Osteocyte (in vitro differentiated cells): ENCODE results near the gene CIAO3. TPM values are rescaled to one million over a fixed set of nuclear protein-coding genes. Genes with fewer than 3 reads are reported as not detected.

Experiments
- DNase-seq: peaks from one replicate; pipeline ENCODE4 v3.0.0; 2021; ENCODE audit warnings: mixed read lengths; ENCODE audit not compliant: unreplicated experiment; ENCODE audit errors: extremely low spot score
- H3K27ac Mint-ChIP-seq: one replicate; pipeline ENCODE4 v1.8.0; 2021; ENCODE audit warnings: mild to moderate bottlenecking, mixed read lengths; ENCODE audit not compliant: unreplicated experiment
- H3K27me3 Mint-ChIP-seq: one replicate; pipeline ENCODE4 v1.8.0; 2021; ENCODE audit warnings: mixed read lengths; ENCODE audit not compliant: unreplicated experiment
- H3K36me3 Mint-ChIP-seq: one replicate; pipeline ENCODE4 v1.8.0; 2021; ENCODE audit warnings: mixed read lengths; ENCODE audit not compliant: unreplicated experiment
- H3K4me1 Mint-ChIP-seq: one replicate; pipeline ENCODE4 v1.8.0; 2021; ENCODE audit warnings: mixed read lengths; ENCODE audit not compliant: unreplicated experiment
- H3K4me3 Mint-ChIP-seq: one replicate; pipeline ENCODE4 v1.8.0; 2021; ENCODE audit warnings: mild to moderate bottlenecking, moderate library complexity, mixed read lengths; ENCODE audit not compliant: unreplicated experiment
- H3K9me3 Mint-ChIP-seq: one replicate; pipeline ENCODE4 v1.8.0; 2021; ENCODE audit warnings: mixed read lengths; ENCODE audit not compliant: unreplicated experiment
- total RNA-seq: library from RNA; stranded (reverse); gene quantifications from 2 replicates; pipeline ENCODE4 v1.2.1, GENCODE V29; 2021
- TF ChIP-seq, protein P1 (sequence below): fragments of 200-600 bp; sonication (generic); IDR thresholded peaks from 2 replicates; pipeline ENCODE4 v1.5.0; 2021; ENCODE audit warnings: antibody characterized with exemption, mild to moderate bottlenecking, moderate library complexity

CIAO3 gene
- total RNA-seq, 1 donor from 2014 or later: 31.4 TPM

DNA sequence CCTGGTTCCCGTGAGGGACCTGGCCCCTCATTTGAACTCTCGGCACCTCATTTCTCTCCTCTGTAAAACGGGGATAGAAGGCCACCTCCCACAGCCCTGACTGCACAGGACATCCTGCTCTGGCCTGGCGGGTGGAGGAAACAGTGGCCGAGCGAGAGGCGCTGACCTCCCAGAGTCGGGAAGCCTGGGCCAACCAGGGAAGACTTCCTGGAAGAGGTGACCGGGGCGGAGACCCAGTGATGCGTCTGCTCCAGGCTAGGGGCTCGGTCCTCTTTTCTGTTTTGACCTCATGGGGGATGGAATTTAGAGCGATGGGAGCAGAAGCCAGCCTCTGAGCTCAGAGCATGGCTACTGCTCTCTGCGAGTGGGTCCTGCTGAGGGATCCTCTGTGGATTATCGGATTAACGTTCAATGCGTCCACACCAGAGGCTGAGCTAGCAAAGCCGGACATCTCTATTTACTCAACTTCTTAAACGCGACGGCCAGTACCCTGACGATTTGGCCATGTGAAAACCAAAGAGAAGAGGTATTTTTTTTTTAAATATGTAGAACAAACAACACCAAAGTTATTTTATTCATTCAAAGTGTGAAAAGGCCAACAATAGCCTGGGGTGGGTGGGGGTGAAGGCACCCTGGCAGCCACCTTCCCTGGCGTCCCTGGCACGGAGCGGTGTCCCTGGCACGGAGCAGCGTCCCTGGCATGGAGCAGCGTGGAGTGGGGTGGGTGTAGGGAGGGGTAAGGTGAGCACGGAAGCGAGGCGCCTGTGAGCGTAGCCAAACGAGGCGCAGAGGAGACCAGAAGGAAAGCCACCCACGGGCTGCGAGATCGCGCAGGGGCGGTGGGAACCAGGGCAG is 10.6 kb upstream of the CIAO3 start:
- H3K36me3 Mint-ChIP-seq: no peaks in the 10 kb centered on the region
- H3K4me3 Mint-ChIP-seq: no peak overlapping the region
- DNase-seq: no peak
- H3K27ac Mint-ChIP-seq: no peak overlapping the region
- H3K9me3 Mint-ChIP-seq: peaks cover 1% of the 10 kb centered on the region
- TF ChIP-seq, protein P1, sequence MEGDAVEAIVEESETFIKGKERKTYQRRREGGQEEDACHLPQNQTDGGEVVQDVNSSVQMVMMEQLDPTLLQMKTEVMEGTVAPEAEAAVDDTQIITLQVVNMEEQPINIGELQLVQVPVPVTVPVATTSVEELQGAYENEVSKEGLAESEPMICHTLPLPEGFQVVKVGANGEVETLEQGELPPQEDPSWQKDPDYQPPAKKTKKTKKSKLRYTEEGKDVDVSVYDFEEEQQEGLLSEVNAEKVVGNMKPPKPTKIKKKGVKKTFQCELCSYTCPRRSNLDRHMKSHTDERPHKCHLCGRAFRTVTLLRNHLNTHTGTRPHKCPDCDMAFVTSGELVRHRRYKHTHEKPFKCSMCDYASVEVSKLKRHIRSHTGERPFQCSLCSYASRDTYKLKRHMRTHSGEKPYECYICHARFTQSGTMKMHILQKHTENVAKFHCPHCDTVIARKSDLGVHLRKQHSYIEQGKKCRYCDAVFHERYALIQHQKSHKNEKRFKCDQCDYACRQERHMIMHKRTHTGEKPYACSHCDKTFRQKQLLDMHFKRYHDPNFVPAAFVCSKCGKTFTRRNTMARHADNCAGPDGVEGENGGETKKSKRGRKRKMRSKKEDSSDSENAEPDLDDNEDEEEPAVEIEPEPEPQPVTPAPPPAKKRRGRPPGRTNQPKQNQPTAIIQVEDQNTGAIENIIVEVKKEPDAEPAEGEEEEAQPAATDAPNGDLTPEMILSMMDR: no peak
- peaks cover 8% of the 10 kb centered on the region for H3K27me3 Mint-ChIP-seq
- H3K4me1 Mint-ChIP-seq: peaks cover 2% of the 10 kb centered on the region

DNA sequence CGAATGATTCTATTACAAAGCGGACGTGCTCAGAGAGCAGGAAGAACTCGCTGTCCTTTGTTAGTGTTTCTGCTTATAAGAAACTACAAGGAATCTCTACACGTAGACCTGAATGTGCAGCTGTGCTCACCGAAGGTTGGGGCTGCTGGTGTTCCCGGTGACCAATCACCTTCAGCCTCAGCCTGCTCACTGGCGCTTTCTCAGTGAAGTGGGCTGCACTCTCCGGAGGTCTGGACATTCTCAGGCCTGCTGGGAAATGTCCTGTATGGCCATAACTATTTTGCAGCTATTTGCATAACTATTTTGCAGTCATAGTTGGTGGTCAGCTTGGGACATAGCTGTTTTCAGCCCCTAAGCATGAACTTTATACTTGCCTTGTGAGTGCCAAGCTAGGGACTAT is 9.7 kb upstream of the CIAO3 start:
- Mint-ChIP-seq H3K27me3 (peaks cover 8% of the 10 kb centered on the region), H3K4me3 (no peak overlapping the region), H3K4me1 (peaks cover 2% of the 10 kb centered on the region), H3K27ac (no peak overlapping the region), H3K36me3 (no peaks in the 10 kb centered on the region), H3K9me3 (no peaks in the 10 kb centered on the region)
- DNase-seq: no peak
- TF ChIP-seq, protein P1: no peak

DNA sequence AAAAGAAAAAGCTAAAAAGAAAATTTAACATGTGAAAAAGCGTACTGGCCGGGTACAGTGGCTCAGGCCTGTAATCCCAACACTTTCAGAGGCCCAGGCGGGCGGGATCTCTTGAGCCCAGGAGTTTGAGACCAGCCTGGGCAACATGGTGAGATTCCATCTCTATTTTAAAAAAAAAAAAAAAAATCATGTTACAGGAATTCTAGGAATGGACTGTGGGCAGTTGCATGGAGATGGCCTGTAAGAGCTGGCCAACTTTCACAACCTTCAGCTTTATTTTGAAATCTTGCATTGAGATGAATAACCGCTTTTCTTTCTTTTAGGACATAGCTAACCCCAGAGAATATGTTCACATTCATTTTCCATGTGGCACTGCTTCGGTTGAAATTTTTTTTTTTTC is 8.2 kb upstream of the CIAO3 start:
- TF ChIP-seq, protein P1: no peak
- Mint-ChIP-seq H3K4me1 (peaks cover 2% of the 10 kb centered on the region), H3K27me3 (peaks cover 8% of the 10 kb centered on the region), H3K27ac (no peak overlapping the region), H3K36me3 (no peaks in the 10 kb centered on the region), H3K9me3 (no peaks in the 10 kb centered on the region), H3K4me3 (no peak overlapping the region)
- no peak for DNase-seq

- DNase-seq: no peak
- Mint-ChIP-seq H3K27me3 (peaks cover 8% of the 10 kb centered on the region), H3K36me3 (no peaks in the 10 kb centered on the region), H3K4me1 (peaks cover 2% of the 10 kb centered on the region), H3K27ac (no peak overlapping the region), H3K9me3 (no peaks in the 10 kb centered on the region), H3K4me3 (no peak overlapping the region)
- TF ChIP-seq, protein P1: no peak
Observed at GRCh38 chr16:747978-748746, 7.4 kb upstream of the CIAO3 start.

DNA sequence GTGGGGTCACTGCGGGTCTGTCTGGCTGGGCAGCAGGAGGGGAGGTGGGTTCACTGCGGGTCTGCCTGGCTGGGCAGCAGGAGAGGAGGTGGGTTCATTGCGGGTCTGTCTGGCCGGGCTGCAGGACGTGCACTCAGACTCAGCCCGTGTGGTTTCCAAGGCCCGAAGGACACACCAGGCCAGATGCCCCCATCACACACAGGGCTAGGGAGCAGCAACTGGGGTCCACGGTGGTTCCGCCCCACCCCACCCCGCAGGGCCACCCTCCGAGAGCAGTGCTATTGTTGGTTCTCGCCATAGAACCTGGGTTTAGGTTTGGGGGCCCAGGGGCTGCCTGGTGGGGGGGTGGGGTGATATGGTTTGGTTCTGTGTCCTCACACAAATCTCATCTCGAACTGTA is 5.8 kb upstream of the CIAO3 start:
- DNase-seq: no peak

More for the DNA sequence above, 5.8 kb upstream of the CIAO3 start:
- H3K36me3 Mint-ChIP-seq: no peaks in the 10 kb centered on the region
- H3K4me3 Mint-ChIP-seq: no peak overlapping the region
- H3K4me1 Mint-ChIP-seq: peaks cover 2% of the 10 kb centered on the region
- H3K9me3 Mint-ChIP-seq: no peaks in the 10 kb centered on the region
- TF ChIP-seq, protein P1: no peak
- no peak overlapping the region for H3K27ac Mint-ChIP-seq
- peaks cover 5% of the 10 kb centered on the region for H3K27me3 Mint-ChIP-seq
